K562 (cell line): ENCODE data around the gene CXCL14.

Experiments used
- ATF3 ChIP-seq, 2 experiments: fragments of 450-650 bp in 1 of 2; sonication (generic) in 1 of 2; formaldehyde crosslinking in 1 of 2; IDR thresholded peaks in 1 of 2; conservative IDR thresholded peaks in 1 of 2; 2 replicates each; pipeline versions ENCODE4 v1.6.1 to v1.8.1; 2016 to 2023; ENCODE audit warnings: mild to moderate bottlenecking in 2 of 2, moderate library complexity in 2 of 2, inconsistent platforms in 1 of 2, missing genetic modification reagents in 1 of 2
- BRF2 ChIP-seq: IDR thresholded peaks from 3 replicates; pipeline ENCODE4 v1.6.1; 2011; ENCODE audit warnings: borderline replicate concordance, mild to moderate bottlenecking; ENCODE audit not compliant: insufficient read length, insufficient read depth
- E2F5 ChIP-seq: sonication (generic); formaldehyde crosslinking; IDR thresholded peaks from 2 replicates; pipeline ENCODE4 v1.8.0; 2022; ENCODE audit warnings: mild to moderate bottlenecking, missing genetic modification reagents
- EGR1 ChIP-seq: fragments of 450-650 bp; conservative IDR thresholded peaks from 2 replicates; pipeline ENCODE4 v1.6.1; 2017; ENCODE audit warnings: mild to moderate bottlenecking
- GABPA ChIP-seq: fragments of 200-800 bp; sonication (Bioruptor generic); conservative IDR thresholded peaks from 2 replicates; pipeline ENCODE4 v1.6.1; 2016; ENCODE audit warnings: low read depth, missing genetic modification characterization, missing compliant biosample characterization
- HOXB6 ChIP-seq: fragments of 250-450 bp; sonication (Bioruptor Pico); IDR thresholded peaks from 2 replicates; pipeline ENCODE4 v1.5.1; 2022; ENCODE audit warnings: mild to moderate bottlenecking, borderline replicate concordance
- KAT2B ChIP-seq: IDR thresholded peaks from one replicate; pipeline ENCODE4 v1.6.1; 2012; ENCODE audit warnings: low read depth, mild to moderate bottlenecking, control low read depth, inconsistent platforms, low read length, moderate library complexity
- MECOM ChIP-seq: fragments of 250-450 bp; sonication (Bioruptor Pico); IDR thresholded peaks from 2 replicates; pipeline ENCODE4 v1.8.0; 2022; ENCODE audit warnings: inconsistent platforms
- POLR2A ChIP-seq: fragments of 450-650 bp; conservative IDR thresholded peaks from 2 replicates; pipeline ENCODE4 v1.6.1; 2016
- SNRNP70 ChIP-seq: fragments of 200-400 bp; formaldehyde crosslinking; optimal IDR thresholded peaks from 2 replicates; pipeline ENCODE3; 2017; ENCODE audit warnings: low read depth, low read length
- TCF7 ChIP-seq: sonication (generic); IDR thresholded peaks from 2 replicates; pipeline ENCODE4 v1.6.1; 2016; ENCODE audit warnings: antibody characterized with exemption, borderline replicate concordance
- ZEB2 ChIP-seq: fragments of 450-650 bp; IDR thresholded peaks from 2 replicates; pipeline ENCODE4 v1.6.1; 2016

GRCh38 chr5:135608361-135608760 is 29.6 kb upstream of the CXCL14 start:
- TF ChIP-seq TCF7 = no peak
- TF ChIP-seq ZEB2 = no peak
- no peak for TF ChIP-seq BRF2
- no peak for TF ChIP-seq EGR1
- TF ChIP-seq KAT2B = no peak
- no peak for TF ChIP-seq ATF3 (IDR thresholded peaks at IDR 0.05)
- no peak for TF ChIP-seq ATF3 (CRISPR knock-in tag; conservative IDR thresholded peaks at IDR 0.05)
- TF ChIP-seq HOXB6 = no peak
- TF ChIP-seq E2F5 (CRISPR knock-in tag) = no peak
- TF ChIP-seq GABPA = no peak
- no peak for TF ChIP-seq SNRNP70
- TF ChIP-seq MECOM (CRISPR knock-in tag) = no peak
- no peak for TF ChIP-seq POLR2A
